GM19193 (cell line): Measurements from ENCODE around the gene CUTA.
A peak's percentile ranks its signal among the peaks of the same experiment; 100 is the strongest.

Experiments
- POLR2A ChIP-seq: IDR thresholded peaks from 4 replicates; pipeline ENCODE4 v1.6.1; 2011; ENCODE audit not compliant: insufficient read depth, insufficient read length; ENCODE audit errors: extremely low read depth

Gene CUTA

DNA sequence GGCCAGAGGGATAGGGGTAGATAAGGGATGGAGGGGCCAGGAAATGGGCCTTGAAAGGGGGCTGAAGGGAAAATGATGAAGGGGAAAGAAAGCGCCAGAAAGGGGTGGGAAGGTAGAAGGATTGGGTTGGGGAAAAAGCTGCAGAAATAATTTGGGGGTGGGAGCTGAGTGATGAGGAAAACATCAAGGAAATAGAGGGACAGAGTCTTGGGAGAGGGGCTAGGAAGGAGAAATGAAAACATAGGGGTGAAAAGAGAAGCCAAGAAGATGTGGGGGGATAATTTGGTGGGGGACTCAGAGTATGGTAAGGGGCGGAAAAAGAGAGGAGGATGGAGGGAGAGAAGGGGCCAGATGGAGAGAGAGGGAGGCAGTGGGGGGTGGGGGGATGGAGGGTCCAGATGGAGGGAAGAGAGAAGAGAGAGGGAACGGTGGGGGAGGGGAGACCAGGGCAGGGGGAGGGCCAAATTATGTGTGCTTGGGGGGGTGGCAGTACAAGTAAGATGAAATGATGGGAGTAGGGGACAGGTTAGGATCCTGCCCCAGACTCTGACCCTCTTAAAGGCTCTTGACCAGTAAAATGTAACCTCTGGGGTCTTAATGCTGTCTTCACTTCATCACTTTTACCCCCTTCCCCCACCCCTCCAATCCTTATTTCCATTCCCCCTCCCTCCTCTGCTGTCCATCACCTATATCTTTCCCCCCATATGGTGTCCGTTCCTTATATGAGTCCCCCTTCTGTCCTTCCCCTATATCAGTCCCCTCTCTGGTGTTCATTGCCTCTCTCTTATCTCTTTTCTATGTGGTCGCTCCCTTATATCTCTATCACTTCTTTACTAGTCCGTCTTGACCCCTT, 2.8 kb upstream of the CUTA start:
- no peak for TF ChIP-seq POLR2A

DNA sequence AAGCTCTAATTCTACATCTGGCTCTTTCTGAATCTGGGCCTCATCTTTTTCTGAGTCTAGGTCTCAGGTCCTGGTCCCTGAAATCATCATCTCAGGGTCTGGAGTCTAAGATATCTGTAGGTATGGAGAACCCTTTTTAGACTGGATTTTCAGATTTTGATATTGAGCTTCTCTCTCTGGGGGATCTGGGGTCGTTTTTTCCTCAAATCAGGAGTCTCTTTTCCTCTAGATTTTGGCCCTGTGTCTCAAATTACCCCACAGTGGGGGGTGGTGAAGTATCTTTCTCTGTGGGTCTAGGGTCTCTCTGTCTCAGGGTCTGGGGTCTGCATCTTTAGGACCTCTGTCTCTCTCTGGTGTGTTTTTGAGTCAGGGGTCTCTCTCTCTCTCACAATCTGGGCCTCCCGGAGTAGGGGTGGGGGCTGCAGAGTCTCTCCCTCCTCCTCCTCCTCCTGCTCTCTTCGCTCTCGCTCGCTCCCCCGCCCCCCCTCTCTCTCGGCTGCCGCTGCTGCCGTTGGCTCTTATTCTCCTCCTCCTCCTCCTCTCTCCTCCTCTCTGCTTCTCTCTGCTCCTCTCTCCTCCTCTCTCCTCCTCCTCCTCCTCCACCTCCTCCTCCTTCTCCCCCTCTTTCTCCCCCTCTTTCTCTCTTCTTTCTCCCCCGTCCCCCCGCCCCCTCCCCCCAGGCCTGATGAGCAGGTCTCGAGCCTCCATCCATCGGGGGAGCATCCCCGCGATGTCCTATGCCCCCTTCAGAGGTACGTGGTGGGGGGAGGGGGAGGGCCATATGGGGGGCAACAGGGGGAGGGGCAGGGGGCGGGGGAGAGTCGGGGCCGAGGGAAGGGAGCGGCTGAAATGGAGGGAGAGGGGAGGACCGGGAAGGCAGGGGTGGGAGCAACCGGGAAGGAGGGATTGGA, 1.9 kb upstream of the CUTA start, which contains the start of gene SYNGAP1:
TSS of gene SYNGAP1 (plus strand) at position 486 of the 911 bp plus-strand sequence. CDS start at position 686, 200 bp downstream.
- no peak for TF ChIP-seq POLR2A

- TF ChIP-seq POLR2A, result no peak
Observed at GRCh38 chr6:33418690-33419291, 884 bp upstream of the CUTA start.

DNA sequence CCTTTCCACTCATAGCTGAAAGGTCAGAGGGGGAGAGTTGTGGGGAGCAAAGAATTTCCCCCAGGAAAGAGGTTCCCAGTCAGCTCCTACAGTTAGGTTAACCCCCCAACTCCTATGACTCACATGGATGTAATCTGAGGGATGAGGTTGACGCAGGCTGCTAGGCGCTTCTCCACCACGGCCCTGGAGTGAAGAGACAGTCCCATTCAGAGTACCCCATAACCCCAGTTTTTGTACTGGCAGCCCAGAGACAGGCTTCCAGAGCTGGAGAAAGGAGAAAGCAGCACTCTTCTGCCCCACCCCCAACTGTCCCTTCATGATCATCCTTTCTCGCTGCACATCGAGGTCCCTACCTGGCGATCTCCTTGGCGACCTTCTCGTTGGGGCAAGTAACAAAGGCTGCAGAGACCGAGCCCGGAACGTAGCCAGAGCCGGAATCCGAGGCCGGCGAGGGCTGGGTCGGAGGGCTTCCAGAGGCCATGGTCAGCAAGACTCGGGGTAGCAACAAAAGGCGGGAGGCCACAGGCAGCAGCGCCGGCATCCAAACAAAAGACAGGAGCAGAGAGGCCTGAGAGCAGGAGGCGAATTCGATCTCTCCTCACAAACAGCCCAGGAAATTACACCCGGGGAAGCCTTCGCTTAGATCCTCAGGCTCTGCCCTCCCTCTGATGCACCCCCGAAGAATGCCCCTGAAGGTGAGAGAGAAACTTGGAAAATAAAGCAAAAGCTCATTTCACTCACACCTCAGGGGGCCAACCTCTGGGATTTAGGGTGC, 592 bp downstream of the CUTA start:
- TF ChIP-seq POLR2A, result no peak

- TF ChIP-seq POLR2A, result peak; percentile 64
Observed at GRCh38 chr6:33416386-33417127, 1.4 kb downstream of the CUTA start.

DNA sequence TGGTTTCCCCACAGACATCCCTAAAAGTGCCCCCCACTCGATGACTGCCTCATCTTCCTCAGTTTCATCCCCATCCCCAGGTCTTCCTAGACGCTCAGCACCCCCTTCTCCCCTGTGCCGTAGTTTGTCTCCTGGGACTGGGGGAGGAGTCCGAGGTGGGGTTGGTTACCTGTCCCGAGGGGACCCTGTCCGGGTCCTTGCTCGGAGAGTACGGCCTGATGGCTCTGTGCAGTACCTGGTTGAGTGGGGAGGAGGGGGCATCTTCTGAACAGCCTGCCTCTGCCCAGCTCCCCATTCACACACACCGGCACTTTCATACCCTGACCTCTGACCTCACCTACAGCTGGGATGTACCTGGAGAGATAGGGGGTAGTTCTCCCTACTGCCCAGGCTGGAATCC, 2.1 kb downstream of the CUTA start:
- no peak for TF ChIP-seq POLR2A

DNA sequence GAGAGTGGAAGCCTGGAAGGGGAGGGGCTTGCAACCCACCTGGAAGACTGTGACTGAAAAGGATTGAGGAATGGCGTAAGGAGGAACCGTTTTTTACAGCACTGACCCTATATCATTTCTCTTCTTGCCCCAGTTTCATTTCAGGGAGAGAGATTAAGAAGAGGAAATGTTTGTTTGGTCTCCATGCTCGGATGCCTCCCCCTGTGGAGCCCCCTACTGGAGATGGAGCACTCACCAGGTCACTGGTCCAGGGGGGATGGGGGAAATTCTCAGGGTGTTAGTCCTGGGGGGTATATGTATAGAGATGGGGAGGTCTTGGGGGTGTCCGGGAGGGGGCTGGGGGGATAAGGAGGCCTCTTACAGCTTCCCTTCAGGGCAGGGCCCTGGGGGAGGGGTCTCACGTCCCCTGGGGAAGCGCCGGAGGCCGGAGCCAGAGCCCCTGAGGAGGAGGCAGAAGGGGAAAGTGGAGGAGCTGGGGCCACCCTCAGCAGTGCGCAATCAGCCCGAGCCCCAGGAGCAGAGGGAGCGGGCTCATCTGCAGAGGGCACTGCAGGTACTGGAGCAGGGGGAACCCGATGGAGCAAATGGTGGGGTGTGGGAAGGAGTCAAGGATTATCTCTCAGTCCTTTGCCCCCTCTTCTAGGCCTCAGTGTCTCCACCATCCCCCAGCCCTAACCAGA, 3.2 kb downstream of the CUTA start:
- no peak for TF ChIP-seq POLR2A

GRCh38 chr6:33413241-33414120, 4.4 kb downstream of the CUTA start:
- TF ChIP-seq POLR2A, result peak; percentile 3

DNA sequence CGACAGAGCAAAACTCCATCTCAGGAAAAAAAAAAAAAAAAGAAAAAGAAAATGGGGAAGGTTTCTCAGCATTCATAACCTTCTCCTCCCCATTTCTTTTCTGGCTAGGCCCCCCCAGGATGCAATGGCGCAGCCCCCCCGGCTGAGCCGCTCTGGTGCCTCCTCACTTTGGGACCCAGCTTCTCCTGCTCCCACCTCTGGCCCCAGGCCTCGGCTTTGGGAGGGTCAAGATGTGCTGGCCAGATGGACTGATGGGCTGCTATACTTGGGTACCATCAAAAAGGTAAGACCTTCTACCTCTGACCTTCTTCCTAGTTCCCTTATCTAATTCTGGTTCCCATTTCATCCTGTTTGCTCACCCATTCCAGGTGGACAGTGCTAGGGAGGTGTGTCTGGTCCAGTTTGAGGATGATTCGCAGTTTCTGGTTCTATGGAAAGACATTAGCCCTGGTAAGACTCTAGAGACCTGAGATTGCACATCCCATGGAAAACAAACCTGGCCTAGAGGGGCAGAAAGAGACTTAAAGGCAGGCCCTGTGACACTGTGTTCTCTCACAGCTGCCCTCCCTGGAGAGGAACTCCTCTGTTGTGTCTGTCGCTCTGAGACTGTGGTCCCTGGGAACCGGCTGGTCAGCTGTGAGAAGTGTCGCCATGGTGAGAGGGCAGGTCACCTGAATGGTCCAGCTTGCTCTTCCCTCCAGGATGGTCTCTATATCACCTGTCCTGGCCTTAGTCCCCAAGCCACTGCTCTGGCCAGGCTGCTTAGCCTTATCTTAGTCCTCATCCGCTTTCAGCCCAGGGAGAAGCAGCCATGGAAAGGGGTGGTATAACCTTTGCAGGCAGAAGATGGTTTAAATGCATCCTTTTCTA, 5.5 kb downstream of the CUTA start:
- no peak for TF ChIP-seq POLR2A

- TF ChIP-seq POLR2A, result no peak
Observed at GRCh38 chr6:33411632-33412005, 6.3 kb downstream of the CUTA start.
